DMS 273 (cell line): ENCODE results near the gene NAGS.
"Not testable (repeated sequence)": the region's sequence is repeated elsewhere in the genome, so short reads cannot be mapped to it uniquely, and the experiment has no call there.

Experiments
- DNase-seq: peaks from one replicate; lab custom pipeline; 2025; ENCODE audit not compliant: unreplicated experiment; lab: John Stamatoyannopoulos, UW

Gene NAGS

GRCh38 chr17:44006272-44006597 lies 1.8 kb downstream of the NAGS start:
- DNase-seq, result peak; percentile 59

DNA sequence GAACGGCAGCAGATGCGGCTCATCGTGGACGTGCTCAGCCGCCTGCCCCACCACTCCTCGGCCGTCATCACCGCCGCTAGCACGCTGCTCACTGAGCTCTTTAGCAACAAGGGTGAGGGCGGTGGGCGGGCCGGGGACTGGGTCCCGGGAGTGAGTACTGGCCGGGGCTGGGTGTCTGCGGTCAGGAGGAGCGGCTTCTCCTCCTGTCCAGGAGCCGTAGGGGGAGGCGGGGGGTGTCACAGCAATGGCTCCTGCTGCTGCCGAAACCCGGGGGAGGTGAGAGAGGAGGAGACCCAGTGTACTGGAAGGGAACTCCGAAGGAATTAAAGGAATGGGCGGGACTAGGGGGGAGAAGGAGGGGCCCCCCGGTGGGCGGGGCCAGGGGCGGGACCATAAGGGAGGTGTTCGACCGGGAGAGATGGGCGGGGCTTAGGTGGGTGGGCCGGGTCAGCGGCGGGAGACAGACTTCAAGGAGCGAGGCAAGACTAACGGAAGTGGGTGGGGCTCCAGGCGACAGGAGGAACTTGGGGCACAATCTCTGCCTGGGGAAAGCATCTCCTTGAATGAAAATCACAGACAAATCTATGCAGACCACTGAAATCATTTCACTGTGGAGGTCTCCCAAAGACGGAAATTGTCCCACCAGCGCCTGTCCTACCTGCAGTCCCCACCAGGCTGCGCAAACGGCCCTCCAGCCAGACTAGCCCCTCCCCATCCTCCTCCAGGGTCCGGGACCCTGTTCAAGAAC lies 2.4 kb downstream of the NAGS start:
- DNase-seq, result peak; percentile 99

DNA sequence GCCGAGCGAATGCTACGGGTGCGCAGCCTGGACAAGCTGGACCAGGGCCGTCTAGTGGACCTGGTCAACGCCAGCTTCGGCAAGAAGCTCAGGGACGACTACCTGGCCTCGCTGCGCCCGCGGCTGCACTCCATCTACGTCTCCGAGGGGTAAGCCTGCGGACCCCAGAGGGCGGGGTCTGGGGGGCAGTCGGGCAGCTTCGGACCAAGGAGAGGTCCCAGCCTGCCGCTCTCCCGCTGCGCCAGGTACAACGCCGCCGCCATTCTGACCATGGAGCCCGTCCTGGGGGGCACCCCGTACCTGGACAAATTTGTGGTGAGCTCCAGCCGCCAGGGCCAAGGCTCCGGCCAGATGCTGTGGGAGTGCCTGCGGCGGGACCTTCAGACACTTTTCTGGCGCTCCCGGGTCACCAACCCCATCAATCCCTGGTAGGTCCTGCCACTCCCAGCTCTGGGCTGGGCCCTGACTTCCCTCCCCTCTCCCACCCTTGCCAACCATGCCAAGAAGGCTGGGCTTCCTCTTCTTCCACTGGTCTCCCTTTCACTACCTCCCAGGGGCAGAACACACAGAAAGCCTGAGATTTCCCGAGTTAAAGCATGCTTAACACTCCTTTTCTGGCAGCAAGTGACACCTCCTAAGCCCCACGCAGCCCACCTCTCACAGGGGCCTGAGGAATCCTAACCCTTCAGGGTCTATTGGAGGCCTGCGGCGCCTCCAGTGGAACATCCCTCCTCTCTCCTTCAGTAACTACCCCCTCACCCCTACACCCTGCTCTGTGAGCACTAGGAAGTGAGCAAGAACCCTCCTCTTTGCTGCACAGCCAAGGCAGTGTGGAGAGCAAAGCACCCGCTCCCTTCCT lies 3.2 kb downstream of the NAGS start:
- DNase-seq, result peak; percentile 55

GRCh38 chr17:44008205-44008909 lies 3.9 kb downstream of the NAGS start:
- DNase-seq, result no peak

- no peak for DNase-seq
These were observed 6.7 kb downstream of the NAGS start for GRCh38 chr17:44010966-44011647.

- DNase-seq, result no peak
These were observed 7.5 kb downstream of the NAGS start for GRCh38 chr17:44011876-44012275.

GRCh38 chr17:44012391-44012790 lies 8.0 kb downstream of the NAGS start:
- DNase-seq, result no peak

GRCh38 chr17:44012874-44013273 lies 8.5 kb downstream of the NAGS start:
- no peak for DNase-seq

- no peak for DNase-seq
These were observed 9.7 kb downstream of the NAGS start for GRCh38 chr17:44014133-44014436.

DNA sequence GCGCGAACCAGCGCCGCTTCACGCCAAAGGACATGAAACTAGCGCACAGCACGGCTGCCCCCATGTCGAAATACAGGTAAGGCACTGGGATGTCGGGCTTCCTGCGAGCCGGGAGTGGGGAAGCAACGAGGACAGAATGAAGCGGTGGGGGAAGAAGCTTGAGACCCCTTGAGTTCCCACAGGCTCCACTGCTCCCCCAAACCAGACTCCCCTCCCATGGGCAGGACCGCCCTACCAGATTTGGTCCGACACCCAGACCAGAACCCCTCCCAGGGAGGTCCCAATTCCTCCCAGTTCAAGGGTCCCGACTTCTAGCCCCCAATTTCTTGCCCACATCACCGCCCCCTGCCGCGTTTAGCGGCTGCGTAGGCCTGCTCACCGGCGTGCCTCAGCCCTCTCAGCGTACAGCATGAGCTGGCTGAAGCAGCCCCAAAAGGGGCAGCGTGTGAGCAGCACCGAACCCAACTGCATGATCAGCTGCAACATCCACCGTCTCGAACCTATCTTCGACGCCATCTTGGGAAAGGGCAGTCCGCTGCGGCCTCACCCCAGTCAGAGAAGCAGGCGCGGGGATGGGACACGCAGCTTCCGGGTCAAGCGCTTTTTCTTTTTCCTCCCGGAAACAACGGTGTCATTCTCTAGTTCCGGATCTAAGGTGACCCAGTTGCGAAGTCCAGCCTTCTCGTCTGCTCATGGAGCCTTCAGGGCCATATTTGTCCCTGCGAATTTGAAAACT lies 10.2 kb downstream of the NAGS start, which contains the start of gene TMEM101:
TMEM101 (minus strand) TSS at position 527 of the 736 bp plus-strand sequence; CDS start at position 516, 11 bp downstream.
- peak; percentile 97 for DNase-seq

- DNase-seq, result not testable (repeated sequence)
These were observed 16.8 kb downstream of the NAGS start for GRCh38 chr17:44021227-44021626.

DNA sequence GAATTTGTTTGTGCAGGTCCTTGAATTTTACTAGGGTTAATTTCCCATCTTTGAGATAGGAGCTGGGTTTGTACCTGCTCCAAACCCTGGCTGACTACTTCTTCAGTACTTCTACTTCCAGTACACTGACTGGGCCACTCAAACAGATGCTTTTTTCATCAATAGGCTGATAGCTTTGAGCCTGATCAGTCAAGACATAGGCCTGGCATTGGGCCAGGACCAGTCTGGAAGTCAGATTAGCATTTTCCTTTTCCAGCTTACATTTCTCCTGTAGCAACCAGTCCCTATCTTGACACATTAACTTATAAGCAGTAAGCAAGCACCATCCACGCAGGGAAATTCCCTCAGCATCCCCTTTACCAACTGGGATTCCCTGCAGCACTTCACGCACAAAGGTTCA lies 17.8 kb downstream of the NAGS start:
- no peak for DNase-seq

DNA sequence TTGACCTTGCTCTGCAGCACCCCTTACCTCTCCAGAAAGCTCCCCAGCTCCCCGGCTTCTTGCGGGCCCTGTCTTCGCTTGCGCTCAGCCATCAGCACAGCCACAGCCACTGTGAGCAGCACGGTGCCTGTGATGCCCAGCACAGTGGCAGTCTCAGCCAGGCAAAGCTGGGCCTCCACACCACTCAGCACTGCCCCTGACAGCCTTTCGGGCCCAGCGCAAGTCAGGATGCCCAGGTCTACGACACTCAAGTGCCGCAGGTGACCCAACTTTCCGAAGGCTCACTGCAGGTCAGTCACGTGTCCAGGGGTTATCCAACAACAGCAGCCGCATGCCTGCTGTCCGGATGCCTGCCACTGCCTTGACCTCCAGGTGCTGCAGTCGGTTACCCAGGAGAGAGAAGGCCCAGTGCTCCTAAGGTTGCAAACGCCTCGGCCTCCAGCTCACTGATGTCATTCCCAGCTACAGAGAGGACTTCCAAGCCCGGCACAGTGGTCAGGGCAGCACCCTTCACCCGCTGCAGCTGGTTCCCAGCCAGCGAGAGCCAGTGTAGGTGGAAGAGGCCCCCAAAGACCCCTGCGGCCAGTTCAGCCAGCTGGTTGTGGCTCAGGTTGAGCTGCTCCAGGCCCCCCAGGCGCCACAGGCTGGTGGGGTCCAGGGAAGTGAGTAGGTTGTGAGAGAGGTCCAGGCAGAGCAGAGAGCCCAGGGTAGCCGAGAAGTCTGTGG lies 19.3 kb downstream of the NAGS start:
- DNase-seq, result peak; percentile 61

DNA sequence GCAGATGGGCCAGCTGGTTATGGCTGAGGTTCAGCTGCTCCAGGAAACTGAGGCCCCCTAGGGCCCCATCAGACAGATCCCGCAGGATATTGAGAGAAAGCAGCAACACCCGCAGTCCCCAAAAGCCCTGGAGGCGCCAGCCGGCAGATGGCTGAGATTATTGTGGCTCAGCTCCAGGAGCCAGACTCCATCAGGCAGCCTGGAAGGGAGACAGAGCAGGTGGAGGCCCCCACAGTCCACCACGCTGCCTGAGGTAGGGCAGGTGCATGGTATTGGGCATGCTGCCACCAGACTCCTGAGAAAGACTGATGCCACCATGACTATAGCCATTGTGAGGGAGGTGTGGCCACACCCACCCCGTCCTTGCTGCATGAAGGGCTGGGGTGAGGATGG lies 19.8 kb downstream of the NAGS start:
- peak; percentile 97 for DNase-seq

DNA sequence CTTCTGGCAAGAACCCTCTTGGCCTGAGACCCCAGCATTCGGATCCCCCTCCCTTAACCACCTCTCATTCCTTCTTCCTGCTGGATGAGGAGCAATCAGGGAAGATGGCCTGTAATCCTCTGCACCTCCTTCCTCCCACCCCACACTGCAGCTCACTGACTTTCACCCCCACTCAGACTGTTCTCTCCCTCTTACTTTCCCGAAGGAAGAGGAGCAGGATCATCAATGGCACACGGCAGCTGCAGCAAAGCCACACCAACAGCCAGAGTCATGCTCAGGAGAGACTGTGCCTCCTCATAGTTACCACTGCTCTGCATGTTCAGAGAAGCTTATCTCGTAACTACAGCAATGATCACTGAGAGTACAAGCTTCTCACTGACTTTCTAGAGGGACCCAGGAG lies 20.4 kb downstream of the NAGS start:
- peak; percentile 42 for DNase-seq

- DNase-seq, result no peak
These were observed 25.3 kb downstream of the NAGS start for GRCh38 chr17:44029736-44030135.

DNA sequence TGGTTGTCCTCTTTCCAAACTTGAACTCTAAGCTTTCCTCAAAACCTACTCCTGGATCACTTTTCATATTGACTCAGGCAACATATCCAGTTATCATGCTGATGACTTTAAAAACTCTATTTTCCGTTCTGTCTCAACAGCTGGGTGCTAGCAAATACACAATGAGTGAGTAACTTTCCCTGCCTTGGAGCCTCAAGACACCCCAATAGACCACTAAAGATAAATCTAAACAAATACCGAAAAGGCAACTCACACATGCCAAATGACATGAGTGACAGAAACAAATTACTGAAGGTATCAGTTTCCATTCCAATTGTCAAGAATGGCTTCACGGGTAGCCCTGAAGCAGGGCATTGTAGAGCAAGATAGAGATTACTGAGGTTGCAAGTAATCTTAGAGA lies 26.1 kb downstream of the NAGS start:
- DNase-seq, result no peak

DNA sequence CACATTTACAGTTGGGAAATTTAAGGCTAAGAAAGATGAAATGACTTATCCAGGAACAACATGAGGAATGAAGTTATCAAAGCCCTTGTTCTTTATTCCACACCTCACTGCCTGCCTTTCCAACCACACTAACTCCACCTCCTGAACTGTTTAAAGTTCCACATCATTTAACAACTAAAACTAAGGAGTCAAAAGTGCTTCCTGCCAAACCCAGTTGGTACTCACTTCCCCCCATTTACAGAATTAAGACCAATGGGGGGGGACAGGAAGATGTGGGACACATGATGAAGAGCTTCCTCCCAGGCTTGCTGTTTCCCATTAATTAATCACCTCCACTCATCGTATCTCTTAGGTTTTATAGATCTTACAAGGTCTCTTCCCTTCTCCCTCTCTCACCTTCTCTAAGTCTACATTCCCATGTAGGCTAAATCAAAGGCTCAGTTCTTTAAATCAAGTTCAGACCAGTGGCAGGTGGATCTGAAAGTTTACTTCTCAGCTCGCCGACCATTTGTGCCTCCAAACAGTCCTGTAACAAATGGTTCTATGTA lies 29.5 kb downstream of the NAGS start:
- DNase-seq, result no peak

GRCh38 chr17:44034688-44035087 lies 30.3 kb downstream of the NAGS start:
- DNase-seq, result not testable (repeated sequence)

DNA sequence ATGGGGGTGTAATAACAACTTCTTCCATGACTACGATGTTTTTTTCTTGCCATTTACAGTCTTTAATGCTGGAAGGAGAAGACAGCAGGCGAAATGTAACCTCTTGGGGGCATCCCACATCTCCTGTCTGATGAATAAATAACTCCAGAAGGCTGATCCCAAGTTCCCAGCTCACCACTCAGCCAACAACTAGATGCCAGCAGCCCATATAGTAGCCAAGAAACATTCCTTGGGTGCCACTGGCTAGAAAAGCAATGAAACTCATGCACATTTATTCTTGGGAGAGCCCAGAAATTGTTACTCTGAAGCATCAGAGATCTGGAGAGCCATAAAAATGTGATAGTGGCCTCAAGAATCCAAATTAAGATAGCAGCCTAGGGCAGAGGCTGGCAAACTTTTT lies 33.0 kb downstream of the NAGS start:
- no peak for DNase-seq
